H1 (cell line): ENCODE data around the gene KLHL7. TPM values are rescaled to one million over a fixed set of nuclear protein-coding genes. Genes with fewer than 3 reads are reported as not detected.

Experiments
- CTCF ChIA-PET: fragments of 300-600 bp; sonication (Branson Sonifier 250); formaldehyde crosslinking; loops from one replicate; lab custom pipeline; 2021; ENCODE audit not compliant: partially characterized antibody; lab: Charles Lee
- POLR2A ChIA-PET: fragments of 300-600 bp; sonication (Branson Sonifier 250); formaldehyde crosslinking; loops from one replicate; lab custom pipeline; 2021; ENCODE audit warnings: inconsistent platforms; ENCODE audit not compliant: partially characterized antibody; lab: Charles Lee
- DNase-seq, 2 experiments: peaks; one replicate each; pipeline versions ENCODE4 v3.0.0 to v3.0.0-alpha.2; 2010 to 2022; ENCODE audit warnings: low spot score in 2 of 2, low read depth in 1 of 2, mixed read lengths in 1 of 2
- FAIRE-seq: peaks from 2 replicates; lab custom pipeline; 2011; peaks lifted over from hg19 to GRCh38; lab: Jason Lieb, UNC
- H2AFZ ChIP-seq: 2 replicates; pipeline ENCODE4 v1.8.1; 2012; ENCODE audit warnings: low read length, inconsistent platforms
- H2AK5ac ChIP-seq: 2 replicates; pipeline ENCODE4 v1.6.1; 2013; ENCODE audit warnings: low read depth, low read length
- H2BK120ac ChIP-seq: replicated peaks from 2 replicates; pipeline ENCODE3; 2013; ENCODE audit warnings: low read depth, low read length, inconsistent platforms
- H2BK12ac ChIP-seq: 2 replicates; pipeline ENCODE4 v1.6.1; 2013; ENCODE audit warnings: low read depth, low read length
- H2BK15ac ChIP-seq: 2 replicates; pipeline ENCODE4 v1.6.1; 2013; ENCODE audit warnings: low read length
- H2BK20ac ChIP-seq: 2 replicates; pipeline ENCODE4 v1.6.1; 2013; ENCODE audit warnings: low read length
- H2BK5ac ChIP-seq: 2 replicates; pipeline ENCODE4 v1.6.1; 2013; ENCODE audit warnings: low read depth, low read length
- H3K14ac ChIP-seq: 2 replicates; pipeline ENCODE4 v1.6.1; 2013; ENCODE audit warnings: inconsistent platforms; ENCODE audit not compliant: insufficient read length
- H3K18ac ChIP-seq: 2 replicates; pipeline ENCODE4 v1.6.1; 2013; ENCODE audit warnings: low read length; ENCODE audit errors: extremely low read depth
- H3K23ac ChIP-seq: 2 replicates; pipeline ENCODE4 v1.6.1; 2013; ENCODE audit warnings: inconsistent platforms; ENCODE audit not compliant: insufficient read length
- H3K23me2 ChIP-seq: 2 replicates; pipeline ENCODE4 v1.6.1; 2013; ENCODE audit warnings: low read depth, low read length
- H3K27ac ChIP-seq: 2 replicates; pipeline ENCODE4 v1.6.1; 2011; ENCODE audit warnings: low read depth, low read length, inconsistent platforms
- H3K27me3 ChIP-seq, 4 experiments: replicated peaks in 1 of 4; 1 replicate in 1 of 4; 2 replicates in 3 of 4; pipeline versions ENCODE4 v1.6.1 to v1.8.1; 2011 to 2013; ENCODE audit warnings: low read length in 3 of 4, mild to moderate bottlenecking in 3 of 4, inconsistent platforms in 2 of 4, mixed read lengths in 2 of 4, moderate library complexity in 1 of 4; ENCODE audit not compliant: control insufficient read depth in 3 of 4, insufficient read depth in 3 of 4; ENCODE audit errors: extremely low read depth in 1 of 4
- H3K36me3 ChIP-seq, 4 experiments: 2 replicates each; pipeline versions ENCODE4 v1.6.1 to v1.8.1; 2011 to 2013; ENCODE audit warnings: mild to moderate bottlenecking in 4 of 4, low read length in 3 of 4, moderate library complexity in 2 of 4, control low read depth in 1 of 4, inconsistent platforms in 1 of 4; ENCODE audit not compliant: insufficient read depth in 4 of 4, control insufficient read depth in 2 of 4
- H3K4ac ChIP-seq: replicated peaks from 2 replicates; pipeline ENCODE3; 2013; ENCODE audit warnings: low read length, low read depth, mixed read lengths, inconsistent platforms; ENCODE audit not compliant: insufficient read length
- H3K4me1 ChIP-seq, 4 experiments: replicated peaks in 1 of 4; 1 replicate in 1 of 4; 2 replicates in 3 of 4; pipeline versions ENCODE4 v1.6.1 to v1.8.1; 2011 to 2013; ENCODE audit warnings: low read length in 3 of 4, inconsistent platforms in 2 of 4, mixed read lengths in 1 of 4; ENCODE audit not compliant: insufficient read depth in 4 of 4, control insufficient read depth in 3 of 4
- H3K4me2 ChIP-seq, 2 experiments: 2 replicates each; pipeline versions ENCODE4 v1.6.1 to v1.8.1; 2011 to 2013; ENCODE audit warnings: low read depth in 2 of 2, low read length in 2 of 2, control low read depth in 1 of 2, inconsistent platforms in 1 of 2, mild to moderate bottlenecking in 1 of 2; ENCODE audit not compliant: insufficient read depth in 1 of 2
- H3K4me3 ChIP-seq, 4 experiments: fragments of 200-600, 300-600 bp in 1 of 4; sonication (generic), shearing (Covaris generic), sonication (Bioruptor Twin) in 1 of 4; 2 replicates each; pipeline versions ENCODE4 v1.5.1 to v1.8.1; 2011 to 2016; ENCODE audit warnings: low read length in 4 of 4, low read depth in 3 of 4, control low read depth in 2 of 4, inconsistent platforms in 2 of 4, mild to moderate bottlenecking in 2 of 4, mixed read lengths in 1 of 4, moderate library complexity in 1 of 4; ENCODE audit not compliant: insufficient read depth in 2 of 4; ENCODE audit errors: extremely low read depth in 1 of 4
- H3K56ac ChIP-seq: replicated peaks from 2 replicates; pipeline ENCODE3; 2013; ENCODE audit warnings: low read depth, mild to moderate bottlenecking, mixed read lengths, low read length, inconsistent platforms; ENCODE audit not compliant: insufficient read length
- H3K79me1 ChIP-seq: 2 replicates; pipeline ENCODE4 v1.6.1; 2013; ENCODE audit warnings: low read depth, low read length, control low read depth
- H3K79me2 ChIP-seq, 2 experiments: 2 replicates each; pipeline versions ENCODE4 v1.6.1 to v1.8.1; 2012 to 2013; ENCODE audit warnings: low read length in 2 of 2, mild to moderate bottlenecking in 2 of 2, inconsistent platforms in 1 of 2; ENCODE audit not compliant: insufficient read depth in 2 of 2, control insufficient read depth in 1 of 2
- H3K9ac ChIP-seq, 4 experiments: replicated peaks in 1 of 4; 1 replicate in 1 of 4; 2 replicates in 3 of 4; pipeline versions ENCODE4 v1.6.1 to v1.8.1; 2011 to 2013; ENCODE audit warnings: low read depth in 3 of 4, low read length in 3 of 4, control low read depth in 2 of 4, mild to moderate bottlenecking in 2 of 4, moderate library complexity in 2 of 4, inconsistent platforms in 1 of 4; ENCODE audit errors: extremely low read depth in 1 of 4
- H3K9me3 ChIP-seq, 2 experiments: 2 replicates each; pipeline versions ENCODE4 v1.6.1 to v1.8.1; 2012 to 2013; ENCODE audit warnings: mild to moderate bottlenecking in 2 of 2, moderate library complexity in 2 of 2, control low read depth in 1 of 2, inconsistent platforms in 1 of 2, low read depth in 1 of 2, low read length in 1 of 2, mixed read lengths in 1 of 2; ENCODE audit not compliant: insufficient read depth in 2 of 2
- H4K20me1 ChIP-seq, 2 experiments: replicated peaks in 1 of 2; 2 replicates each; pipeline versions ENCODE3 to v1.8.1; 2011 to 2013; ENCODE audit warnings: inconsistent platforms in 2 of 2, low read length in 2 of 2, mild to moderate bottlenecking in 1 of 2; ENCODE audit not compliant: insufficient read depth in 2 of 2, control insufficient read depth in 1 of 2
- H4K5ac ChIP-seq: 2 replicates; pipeline ENCODE4 v1.6.1; 2013; ENCODE audit warnings: low read length, low read depth, mixed read lengths, inconsistent platforms; ENCODE audit not compliant: insufficient read length
- H4K8ac ChIP-seq: 2 replicates; pipeline ENCODE4 v1.8.0; 2013; ENCODE audit warnings: mild to moderate bottlenecking, moderate library complexity, low read length, inconsistent platforms; ENCODE audit not compliant: insufficient read depth; ENCODE audit errors: extremely low read depth
- H4K91ac ChIP-seq: replicated peaks from 2 replicates; pipeline ENCODE3; 2013; ENCODE audit warnings: low read length, mixed read lengths, inconsistent platforms; ENCODE audit not compliant: insufficient read length
- FOSL1 ChIP-seq: IDR thresholded peaks from 2 replicates; pipeline ENCODE4 v1.6.1; 2011; ENCODE audit warnings: mild to moderate bottlenecking, low read depth, low read length, moderate library complexity; ENCODE audit not compliant: insufficient read depth
- HDAC6 ChIP-seq: IDR thresholded peaks from one replicate; pipeline ENCODE4 v1.7.1; 2012; ENCODE audit warnings: low read depth, mild to moderate bottlenecking, inconsistent platforms, low read length, moderate library complexity
- KDM4A ChIP-seq: IDR thresholded peaks from one replicate; pipeline ENCODE4 v1.7.1; 2012; ENCODE audit warnings: low read depth, mild to moderate bottlenecking, moderate library complexity, low read length, inconsistent platforms; ENCODE audit not compliant: severe bottlenecking
- RBBP5 ChIP-seq: IDR thresholded peaks from 2 replicates; pipeline ENCODE4 v1.7.1; 2012; ENCODE audit warnings: low read depth, mild to moderate bottlenecking, inconsistent platforms, low read length, moderate library complexity, borderline replicate concordance
- SIX5 ChIP-seq: IDR thresholded peaks from 2 replicates; pipeline ENCODE4 v1.6.1; 2011; ENCODE audit warnings: mild to moderate bottlenecking, low read depth, low read length
- SP1 ChIP-seq: IDR thresholded peaks from 2 replicates; pipeline ENCODE4 v1.6.1; 2011; ENCODE audit warnings: low read depth, low read length
- WGBS, 2 experiments: shearing (Covaris generic) in 1 of 2; methylation state at CpG; one replicate each; pipeline versions ENCODE4 v1.1.6 to v1.1.7; 2013 to 2015; ENCODE audit warnings: low lambda C conversion rate in 2 of 2, mixed read lengths in 2 of 2, inconsistent platforms in 1 of 2, low coverage in 1 of 2, missing lambda C conversion rate in 1 of 2; ENCODE audit not compliant: insufficient replicate concordance in 2 of 2, insufficient coverage in 1 of 2, insufficient read length in 1 of 2; ENCODE audit errors: extremely low coverage in 1 of 2, missing lambda C conversion rate in 1 of 2; 5-methylcytosine and 5-hydroxymethylcytosine counted together
- polyA plus RNA-seq, 7 experiments: library from polyadenylated mRNA; depleted of rRNA in 3 of 7; stranded (reverse) in 5 of 7; unstranded in 2 of 7; fragments of >200 nt in 5 of 7; fragments of 200-250 nt in 2 of 7; gene quantifications; 1 replicate in 5 of 7; 2 replicates in 1 of 7; 4 replicates in 1 of 7; pipeline versions ENCODE4 v1.2.1 to v1.2.3, GENCODE V29; 2011 to 2013; ENCODE audit warnings: missing spikeins in 2 of 7, mixed read lengths in 2 of 7
- total RNA-seq: library from RNA; stranded (reverse); fragmentation: NEBNext Ultra II Directional; extraction: Animal tissue kit (Norgen Biotek cat#: 25700); gene quantifications from 2 replicates; pipeline ENCODE4 v1.2.1, GENCODE V29; 2021
- TF ChIP-seq, protein P1 (sequence below): IDR thresholded peaks from 2 replicates; pipeline ENCODE4 v1.6.1; 2012; ENCODE audit warnings: low read length, inconsistent platforms

Gene KLHL7
- total and polyA plus RNA-seq, 2 of the 8 experiments (the other 6 are each of a cell fraction or from before 2014, with no cell fraction given), result 65.3 to 115 TPM

GRCh38 chr7:23164846-23165245, 59.3 kb downstream of the KLHL7 start:
- Histone ChIP-seq H3K79me2 (no peaks in the 10 kb centered on the region), H3K14ac (no peak overlapping the region), H3K4me1 (no peaks in the 10 kb centered on the region), H3K27me3 (no peaks in the 10 kb centered on the region), H4K20me1 (no peaks in the 10 kb centered on the region), H3K18ac (no peak overlapping the region), H2BK120ac (no peak overlapping the region), H2BK12ac (no peak overlapping the region), H2AK5ac (no peak overlapping the region), H3K9me3 (no peaks in the 10 kb centered on the region), H2BK5ac (no peak overlapping the region), H4K8ac (no peak overlapping the region), H3K4me3 (no peak overlapping the region), H2BK20ac (no peak overlapping the region), H3K9ac (no peak overlapping the region), H3K23ac (no peak overlapping the region), H3K56ac (no peak overlapping the region), H4K5ac (no peak overlapping the region), H3K36me3 (peaks cover 0 to 12% (median 4%) of the 10 kb centered on the region in 4 experiments; a peak in 4 of 8 replicates), H4K91ac (no peak overlapping the region), H3K4me2 (no peak overlapping the region), H3K79me1 (no peaks in the 10 kb centered on the region), H3K4ac (no peak overlapping the region), H2BK15ac (no peak overlapping the region), H2AFZ (no peak overlapping the region), H3K23me2 (no peaks in the 10 kb centered on the region), H3K27ac (no peak overlapping the region)
- CTCF ChIA-PET, result interaction anchor here (1.4 to 2.1 kb wide), 2 partner anchors 66 to 78 kb away, joined by 4 to 9 read pairs; no protein-coding TSS in a partner anchor
- FAIRE-seq, result no peak
- 96% methylated on average over 3 of the region's 3 CpGs; no CpG with 5 or more reads in 1 of the 2 experiments for whole genome bisulfite sequencing, 2 experiments
- no peak for DNase-seq
- POLR2A ChIA-PET, result interaction anchor here (1.3 to 2.0 kb wide), 4 partner anchors 8 to 63 kb away, joined by 3 to 9 read pairs (median 4); partner anchors contain the start of gene KLHL7
- TF ChIP-seq FOSL1, result no peak
- TF ChIP-seq KDM4A, result no peak
- no peak for TF ChIP-seq HDAC6
- TF ChIP-seq SP1, result no peak
- no peak for TF ChIP-seq SIX5
- TF ChIP-seq, protein P1, sequence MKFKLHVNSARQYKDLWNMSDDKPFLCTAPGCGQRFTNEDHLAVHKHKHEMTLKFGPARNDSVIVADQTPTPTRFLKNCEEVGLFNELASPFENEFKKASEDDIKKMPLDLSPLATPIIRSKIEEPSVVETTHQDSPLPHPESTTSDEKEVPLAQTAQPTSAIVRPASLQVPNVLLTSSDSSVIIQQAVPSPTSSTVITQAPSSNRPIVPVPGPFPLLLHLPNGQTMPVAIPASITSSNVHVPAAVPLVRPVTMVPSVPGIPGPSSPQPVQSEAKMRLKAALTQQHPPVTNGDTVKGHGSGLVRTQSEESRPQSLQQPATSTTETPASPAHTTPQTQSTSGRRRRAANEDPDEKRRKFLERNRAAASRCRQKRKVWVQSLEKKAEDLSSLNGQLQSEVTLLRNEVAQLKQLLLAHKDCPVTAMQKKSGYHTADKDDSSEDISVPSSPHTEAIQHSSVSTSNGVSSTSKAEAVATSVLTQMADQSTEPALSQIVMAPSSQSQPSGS, result no peak
- TF ChIP-seq RBBP5, result no peak
